OCI-LY3 (cell line): ENCODE data around the gene ZFTA.

Source experiments
- H2AFZ ChIP-seq: fragments of 200-600, 300-600 bp; shearing (Covaris generic); 2 replicates; pipeline ENCODE4 v1.6.0; 2014; ENCODE audit warnings: antibody characterized with exemption, low read depth, low read length
- H3K27ac ChIP-seq: fragments of 200-600, 300-600 bp; sonication (generic); 2 replicates; pipeline ENCODE4 v1.5.1; 2014; ENCODE audit warnings: mild to moderate bottlenecking, low read length, moderate library complexity, mixed read lengths
- H3K27me3 ChIP-seq: fragments of 200-600, 300-600 bp; sonication (generic); 2 replicates; pipeline ENCODE4 v1.6.1; 2014; ENCODE audit warnings: low read depth, low read length, mixed read lengths
- H3K36me3 ChIP-seq: fragments of 200-600, 300-600 bp; sonication (generic); replicated peaks from 2 replicates; pipeline ENCODE3; 2014; ENCODE audit warnings: low read depth, low read length, mixed read lengths
- H3K4me1 ChIP-seq: fragments of 300-600, 200-600 bp; sonication (generic); 2 replicates; pipeline ENCODE4 v1.6.1; 2014; ENCODE audit warnings: low read length, mixed read lengths
- H3K4me2 ChIP-seq: fragments of 200-600, 300-600 bp; sonication (generic); 2 replicates; pipeline ENCODE4 v1.6.1; 2014; ENCODE audit warnings: low read length, mixed read lengths
- H3K4me3 ChIP-seq: fragments of 300-600, 200-600 bp; sonication (generic); 2 replicates; pipeline ENCODE4 v1.5.1; 2014; ENCODE audit warnings: antibody characterized with exemption, mild to moderate bottlenecking, low read length, moderate library complexity
- H3K79me2 ChIP-seq: fragments of 300-600, 200-600 bp; shearing (Covaris generic); 2 replicates; pipeline ENCODE4 v1.6.1; 2014; ENCODE audit warnings: mild to moderate bottlenecking, low read length, mixed read lengths
- H3K9ac ChIP-seq: fragments of 300-600, 200-600 bp; shearing (Covaris generic); 2 replicates; pipeline ENCODE4 v1.6.0; 2014; ENCODE audit warnings: mild to moderate bottlenecking, low read length, moderate library complexity
- H3K9me3 ChIP-seq: fragments of 200-600, 300-600 bp; shearing (Covaris generic); 2 replicates; pipeline ENCODE4 v1.6.1; 2014; ENCODE audit warnings: low read length, mixed read lengths; ENCODE audit not compliant: insufficient read depth
- H4K20me1 ChIP-seq: fragments of 200-600, 300-600 bp; sonication (generic); 2 replicates; pipeline ENCODE4 v1.6.1; 2016; ENCODE audit warnings: low read length, mixed read lengths; ENCODE audit not compliant: insufficient read depth
- EZH2phosphoT487 ChIP-seq: fragments of 200-600 bp; shearing (Covaris generic); IDR thresholded peaks from 2 replicates; pipeline ENCODE4 v1.6.1; 2018; ENCODE audit warnings: antibody characterized with exemption, mixed run types, low read depth
- TF ChIP-seq, protein P1 (sequence below): fragments of 200-600, 300-600 bp; sonication (generic); IDR thresholded peaks from 2 replicates; pipeline ENCODE4 v1.5.1; 2014; ENCODE audit warnings: antibody characterized with exemption, low read length, low read depth

ZFTA gene

DNA sequence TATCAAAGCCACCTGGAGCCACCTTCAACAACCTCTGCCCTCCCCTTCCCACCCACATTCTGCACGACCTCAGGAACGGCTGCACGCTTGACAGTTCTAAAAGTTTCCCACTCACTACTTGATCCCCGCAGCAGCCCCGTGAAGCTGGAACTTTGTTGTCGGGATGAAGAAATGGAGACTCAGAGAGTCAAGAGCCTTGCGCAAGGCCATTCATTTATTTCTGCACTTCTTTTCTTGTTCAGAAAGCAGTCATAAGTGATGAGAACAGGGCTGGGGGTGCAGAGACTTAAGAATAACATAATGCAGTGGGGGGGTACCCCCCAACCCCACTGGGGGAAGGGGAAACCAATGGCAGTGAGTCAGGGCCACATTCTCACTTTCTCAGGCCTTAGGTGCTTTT lies 2.2 kb upstream of the ZFTA start:
- H3K4me2 ChIP-seq: no peak overlapping the region
- no peak overlapping the region for H3K27ac ChIP-seq
- H3K9me3 ChIP-seq: no peaks in the 10 kb centered on the region
- peaks cover 33% of the 10 kb centered on the region for H3K27me3 ChIP-seq
- no peak overlapping the region for H3K4me3 ChIP-seq
- H3K4me1 ChIP-seq: peaks cover 15% of the 10 kb centered on the region
- TF ChIP-seq, protein P1, sequence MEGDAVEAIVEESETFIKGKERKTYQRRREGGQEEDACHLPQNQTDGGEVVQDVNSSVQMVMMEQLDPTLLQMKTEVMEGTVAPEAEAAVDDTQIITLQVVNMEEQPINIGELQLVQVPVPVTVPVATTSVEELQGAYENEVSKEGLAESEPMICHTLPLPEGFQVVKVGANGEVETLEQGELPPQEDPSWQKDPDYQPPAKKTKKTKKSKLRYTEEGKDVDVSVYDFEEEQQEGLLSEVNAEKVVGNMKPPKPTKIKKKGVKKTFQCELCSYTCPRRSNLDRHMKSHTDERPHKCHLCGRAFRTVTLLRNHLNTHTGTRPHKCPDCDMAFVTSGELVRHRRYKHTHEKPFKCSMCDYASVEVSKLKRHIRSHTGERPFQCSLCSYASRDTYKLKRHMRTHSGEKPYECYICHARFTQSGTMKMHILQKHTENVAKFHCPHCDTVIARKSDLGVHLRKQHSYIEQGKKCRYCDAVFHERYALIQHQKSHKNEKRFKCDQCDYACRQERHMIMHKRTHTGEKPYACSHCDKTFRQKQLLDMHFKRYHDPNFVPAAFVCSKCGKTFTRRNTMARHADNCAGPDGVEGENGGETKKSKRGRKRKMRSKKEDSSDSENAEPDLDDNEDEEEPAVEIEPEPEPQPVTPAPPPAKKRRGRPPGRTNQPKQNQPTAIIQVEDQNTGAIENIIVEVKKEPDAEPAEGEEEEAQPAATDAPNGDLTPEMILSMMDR: no peak
- TF ChIP-seq EZH2phosphoT487: no peak
- H3K36me3 ChIP-seq: no peaks in the 10 kb centered on the region
- H4K20me1 ChIP-seq: peaks cover 20% of the 10 kb centered on the region
- peaks cover 22% of the 10 kb centered on the region for H3K79me2 ChIP-seq
- H3K9ac ChIP-seq: no peak overlapping the region
- no peak overlapping the region for H2AFZ ChIP-seq

DNA sequence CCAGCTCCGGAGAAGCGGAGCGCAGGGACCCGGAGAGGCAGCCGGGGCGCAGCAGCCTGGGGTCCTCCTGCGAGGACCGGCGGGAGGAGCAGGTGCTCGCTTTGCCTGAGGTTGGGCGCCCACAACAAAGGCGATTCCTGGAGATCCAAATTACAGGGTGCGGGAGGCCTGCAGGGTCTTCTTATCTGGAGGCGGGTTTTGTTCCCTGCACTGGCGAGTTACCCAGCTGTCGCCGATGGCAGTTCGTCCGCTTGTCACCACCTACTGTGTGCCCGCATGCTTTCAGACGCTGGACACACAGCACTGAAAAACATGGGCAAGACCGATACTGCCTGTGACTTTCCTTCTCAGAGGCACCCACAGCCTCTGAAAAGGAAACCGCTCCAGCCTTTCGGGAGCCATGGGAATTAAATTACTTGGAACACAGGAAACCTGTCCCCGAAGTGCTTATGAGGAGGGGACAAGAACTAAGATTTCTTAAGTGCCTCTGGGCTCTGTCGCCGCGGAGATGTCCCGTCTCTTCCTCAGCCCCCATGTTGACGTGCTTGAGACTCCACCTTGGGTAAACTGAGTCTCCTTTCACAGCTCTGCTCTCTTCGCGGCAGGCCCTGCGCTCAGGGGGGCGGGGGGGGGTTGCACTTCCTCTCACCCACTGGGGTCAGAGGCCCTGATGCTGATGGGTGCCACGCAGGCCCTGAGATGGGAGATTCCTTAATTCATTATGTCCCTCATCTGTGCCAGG lies 1.3 kb upstream of the ZFTA start:
- Histone ChIP-seq H3K4me2 (peak overlapping the region; percentile 82), H3K4me3 (peak overlapping the region; percentile 94), H3K27me3 (peaks cover 29% of the 10 kb centered on the region), H4K20me1 (peaks cover 20% of the 10 kb centered on the region), H2AFZ (peak overlapping the region; percentile 12; the same call in 1 of the 2 replicates), H3K9me3 (no peaks in the 10 kb centered on the region), H3K27ac (no peak overlapping the region), H3K79me2 (peaks cover 22% of the 10 kb centered on the region), H3K4me1 (peaks cover 15% of the 10 kb centered on the region), H3K36me3 (no peaks in the 10 kb centered on the region), H3K9ac (peak overlapping the region; percentile 68)
- TF ChIP-seq EZH2phosphoT487: no peak
- TF ChIP-seq, protein P1: no peak

DNA sequence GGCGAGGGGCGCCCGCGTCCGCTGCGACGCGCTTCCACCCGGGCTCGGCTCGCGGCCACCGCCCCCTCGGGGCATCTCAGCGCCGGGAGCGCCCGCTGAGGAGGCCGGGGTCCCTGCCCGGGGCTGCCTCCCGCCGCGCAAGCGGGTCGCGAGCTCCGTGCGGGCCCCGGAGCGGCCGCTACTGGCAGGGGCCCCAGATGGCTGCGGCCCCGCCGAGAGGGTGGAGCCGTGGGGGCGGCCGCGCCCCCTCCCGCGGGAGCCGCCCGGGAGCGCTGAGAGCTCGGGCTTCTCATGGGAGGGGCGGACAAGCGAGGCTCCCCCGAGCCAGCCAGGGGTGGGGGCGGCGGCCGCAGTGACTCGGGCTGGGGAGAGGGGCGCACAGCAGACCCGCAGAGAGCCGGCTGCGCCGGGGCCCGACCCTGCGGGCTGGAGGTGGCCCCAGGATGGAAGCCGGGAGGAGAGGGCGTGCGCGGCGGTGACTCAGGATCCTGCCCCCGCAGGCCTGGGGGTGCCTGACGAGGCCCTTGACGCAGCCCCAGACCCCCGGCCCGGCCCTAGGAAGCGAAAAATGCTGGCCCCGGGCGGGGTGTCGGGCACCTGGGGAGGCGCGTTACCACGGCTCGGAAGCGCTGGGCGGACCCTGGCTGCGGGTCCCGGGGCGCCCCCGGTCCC lies 603 bp upstream of the ZFTA start:
- Histone ChIP-seq H4K20me1 (peaks cover 20% of the 10 kb centered on the region), H3K4me2 (peak overlapping the region; percentile 82), H3K4me1 (peaks cover 15% of the 10 kb centered on the region), H3K27ac (no peak overlapping the region), H2AFZ (peak overlapping the region; percentile 47), H3K79me2 (peaks cover 22% of the 10 kb centered on the region), H3K9me3 (no peaks in the 10 kb centered on the region), H3K27me3 (peaks cover 29% of the 10 kb centered on the region), H3K9ac (peak overlapping the region; percentile 68), H3K4me3 (peak overlapping the region; percentile 94), H3K36me3 (no peaks in the 10 kb centered on the region)
- no peak for TF ChIP-seq EZH2phosphoT487
- TF ChIP-seq, protein P1: no peak

DNA sequence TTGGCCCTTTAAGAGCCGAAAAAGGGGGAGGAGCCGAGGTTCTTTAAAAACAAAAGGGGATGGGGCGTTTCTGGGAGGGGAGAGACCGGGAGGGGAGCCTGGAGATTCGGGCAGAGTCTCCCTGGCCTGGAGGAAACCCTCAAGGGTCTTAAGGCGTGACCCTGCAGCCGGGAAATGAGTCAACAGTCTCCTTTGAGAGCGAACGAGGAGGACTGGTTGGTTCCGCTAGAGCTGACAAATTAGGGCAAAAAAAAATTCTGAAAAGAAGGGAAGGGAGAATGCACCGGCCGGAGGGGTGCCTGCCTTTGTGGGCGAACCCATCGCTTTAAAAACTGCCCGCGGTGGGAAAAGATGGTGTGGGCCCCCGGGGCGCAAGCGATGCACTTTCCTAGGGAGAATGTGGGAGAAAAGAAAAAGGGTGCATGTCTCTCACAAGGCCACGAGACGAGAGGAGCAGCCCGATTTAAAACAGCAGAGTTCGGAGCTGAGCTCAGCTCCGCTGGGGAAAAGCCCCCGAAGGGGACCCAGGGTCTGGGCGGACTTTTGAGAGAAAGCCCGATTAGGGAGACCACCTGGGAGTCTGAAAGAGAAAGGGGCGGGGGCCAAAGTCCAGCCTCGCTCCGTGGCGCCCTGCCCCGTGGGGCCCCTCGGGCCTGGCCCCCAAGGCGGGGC lies 874 bp downstream of the ZFTA start:
- Histone ChIP-seq H3K4me3 (peak overlapping the region; percentile 94), H2AFZ (peak overlapping the region; percentile 63), H3K36me3 (no peaks in the 10 kb centered on the region), H3K4me1 (peaks cover 15% of the 10 kb centered on the region), H3K79me2 (peaks cover 22% of the 10 kb centered on the region), H3K27me3 (peaks cover 25% of the 10 kb centered on the region), H3K9ac (peak overlapping the region; percentile 81), H4K20me1 (peaks cover 20% of the 10 kb centered on the region), H3K9me3 (no peaks in the 10 kb centered on the region), H3K27ac (peak overlapping the region; percentile 48), H3K4me2 (peak overlapping the region; percentile 88)
- TF ChIP-seq, protein P1: no peak
- TF ChIP-seq EZH2phosphoT487: no peak
